Fibroblast of lung (primary cell): ENCODE measurements around the gene TNS2. TPM values are rescaled to one million over a fixed set of nuclear protein-coding genes. Genes with fewer than 3 reads are reported as not detected.

Experiments used
- DNase-seq, 2 donors: peaks; one replicate each; pipeline versions ENCODE4 v3.0.0 to v3.0.0-alpha.2; 2010; ENCODE audit warnings: low read depth in 2 of 2
- H2AFZ ChIP-seq: 2 replicates; pipeline ENCODE4 v1.5.1; 2012; ENCODE audit warnings: low read length, control low read depth, inconsistent platforms
- H3K27ac ChIP-seq: 2 replicates; pipeline ENCODE4 v1.5.1; 2011; ENCODE audit warnings: low read length, control low read depth; ENCODE audit not compliant: insufficient read depth
- H3K27me3 ChIP-seq: 2 replicates; pipeline ENCODE4 v1.5.1; 2011; ENCODE audit warnings: mild to moderate bottlenecking, low read length; ENCODE audit not compliant: control insufficient read depth, insufficient read depth
- H3K36me3 ChIP-seq: 2 replicates; pipeline ENCODE4 v1.5.1; 2011; ENCODE audit warnings: low read length; ENCODE audit not compliant: control insufficient read depth, insufficient read depth
- H3K4me1 ChIP-seq: 2 replicates; pipeline ENCODE4 v1.5.1; 2011; ENCODE audit warnings: low read length; ENCODE audit not compliant: control insufficient read depth, insufficient read depth; ENCODE audit errors: extremely low read depth
- H3K4me2 ChIP-seq: 2 replicates; pipeline ENCODE4 v1.5.1; 2011; ENCODE audit warnings: low read length, control low read depth; ENCODE audit not compliant: insufficient read depth; ENCODE audit errors: extremely low read depth
- H3K4me3 ChIP-seq, 4 experiments: fragments of 200-600 bp in 1 of 4; sonication (generic) in 1 of 4; replicated peaks in 1 of 4; 2 replicates each; pipeline ENCODE4 v1.5.1; 2011 to 2016; ENCODE audit warnings: low read length in 4 of 4, low read depth in 3 of 4, mild to moderate bottlenecking in 3 of 4, control low read depth in 2 of 4, inconsistent platforms in 1 of 4, mixed read lengths in 1 of 4; ENCODE audit not compliant: insufficient read depth in 1 of 4; ENCODE audit errors: control extremely low read depth in 1 of 4
- H3K79me2 ChIP-seq: 2 replicates; pipeline ENCODE4 v1.5.1; 2012; ENCODE audit warnings: mild to moderate bottlenecking, low read length, inconsistent platforms; ENCODE audit not compliant: control insufficient read depth, insufficient read depth
- H3K9ac ChIP-seq: 2 replicates; pipeline ENCODE4 v1.5.1; 2011; ENCODE audit warnings: mild to moderate bottlenecking, low read length, control low read depth; ENCODE audit not compliant: insufficient read depth
- H3K9me3 ChIP-seq: 2 replicates; pipeline ENCODE4 v1.5.1; 2012; ENCODE audit warnings: low read depth, low read length; ENCODE audit not compliant: control insufficient read depth, insufficient read depth
- H4K20me1 ChIP-seq: 2 replicates; pipeline ENCODE4 v1.5.1; 2011; ENCODE audit warnings: low read length; ENCODE audit not compliant: control insufficient read depth, insufficient read depth; ENCODE audit errors: extremely low read depth
- EZH2 ChIP-seq: IDR thresholded peaks from 2 replicates; pipeline ENCODE4 v1.5.1; 2012; ENCODE audit warnings: low read length, control low read depth, mild to moderate bottlenecking; ENCODE audit errors: missing control alignments
- polyA plus RNA-seq, 2 donors: library from polyadenylated mRNA; depleted of rRNA in 1 of 2; stranded (reverse) in 1 of 2; unstranded in 1 of 2; fragments of >200 nt; gene quantifications; 2 replicates each; pipeline ENCODE4 v1.2.1, GENCODE V29; 2011 to 2012; ENCODE audit warnings: missing spikeins in 1 of 2
- total RNA-seq: library from RNA; depleted of rRNA; stranded (reverse); fragments of >200 nt; gene quantifications from 2 replicates; pipeline ENCODE4 v1.2.1, GENCODE V29; 2014
- TF ChIP-seq, protein P1 (sequence below), 2 donors: IDR thresholded peaks in 1 of 2; conservative IDR thresholded peaks in 1 of 2; 1 replicate in 1 of 2; 2 replicates in 1 of 2; pipeline ENCODE4 v1.5.1; 2011 to 2012; ENCODE audit warnings: low read length in 2 of 2, control low read depth in 1 of 2, inconsistent platforms in 1 of 2, low read depth in 1 of 2, mild to moderate bottlenecking in 1 of 2

The TNS2 gene
- total and polyA plus RNA-seq, 2 donors (not counting 1 experiment from before 2014, with no cell fraction given): 35.3 to 60.6 TPM

DNA sequence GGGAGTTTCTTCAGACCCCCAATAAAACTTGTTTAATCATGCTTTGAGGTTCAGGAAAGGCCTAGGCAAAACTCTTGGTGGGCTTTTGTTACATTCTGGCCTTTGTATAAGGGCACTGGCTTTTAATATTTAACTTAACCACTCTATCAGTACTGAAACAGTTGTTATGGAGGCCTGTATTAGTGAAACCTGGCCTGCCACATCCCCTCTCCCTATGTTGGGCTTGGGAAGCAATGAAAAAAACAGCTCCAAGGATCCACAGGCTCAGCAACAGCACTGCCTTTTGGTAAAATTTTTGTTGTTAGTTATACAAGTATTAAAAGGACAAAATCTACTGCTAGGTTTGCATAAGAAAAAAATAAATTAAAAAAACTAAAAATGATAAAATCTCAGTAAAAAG, 64.1 kb downstream of the TNS2 start:
- Histone ChIP-seq H3K4me1 (no peaks in the 10 kb centered on the region), H3K9me3 (no peaks in the 10 kb centered on the region), H3K27ac (no peak overlapping the region), H3K9ac (no peak overlapping the region), H3K27me3 (no peaks in the 10 kb centered on the region), H2AFZ (no peak overlapping the region), H4K20me1 (no peaks in the 10 kb centered on the region), H3K79me2 (no peaks in the 10 kb centered on the region), H3K4me3 (no peak overlapping the region), H3K4me2 (no peak overlapping the region), H3K36me3 (no peaks in the 10 kb centered on the region)
- no peak for DNase-seq
- TF ChIP-seq, protein P1, sequence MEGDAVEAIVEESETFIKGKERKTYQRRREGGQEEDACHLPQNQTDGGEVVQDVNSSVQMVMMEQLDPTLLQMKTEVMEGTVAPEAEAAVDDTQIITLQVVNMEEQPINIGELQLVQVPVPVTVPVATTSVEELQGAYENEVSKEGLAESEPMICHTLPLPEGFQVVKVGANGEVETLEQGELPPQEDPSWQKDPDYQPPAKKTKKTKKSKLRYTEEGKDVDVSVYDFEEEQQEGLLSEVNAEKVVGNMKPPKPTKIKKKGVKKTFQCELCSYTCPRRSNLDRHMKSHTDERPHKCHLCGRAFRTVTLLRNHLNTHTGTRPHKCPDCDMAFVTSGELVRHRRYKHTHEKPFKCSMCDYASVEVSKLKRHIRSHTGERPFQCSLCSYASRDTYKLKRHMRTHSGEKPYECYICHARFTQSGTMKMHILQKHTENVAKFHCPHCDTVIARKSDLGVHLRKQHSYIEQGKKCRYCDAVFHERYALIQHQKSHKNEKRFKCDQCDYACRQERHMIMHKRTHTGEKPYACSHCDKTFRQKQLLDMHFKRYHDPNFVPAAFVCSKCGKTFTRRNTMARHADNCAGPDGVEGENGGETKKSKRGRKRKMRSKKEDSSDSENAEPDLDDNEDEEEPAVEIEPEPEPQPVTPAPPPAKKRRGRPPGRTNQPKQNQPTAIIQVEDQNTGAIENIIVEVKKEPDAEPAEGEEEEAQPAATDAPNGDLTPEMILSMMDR (conservative IDR thresholded peaks at IDR 0.05 in 1 of 2, IDR thresholded peaks at IDR 0.05 in 1 of 2; ENCODE audit: low read depth in 1 of 2, low read length in 2 of 2): no peak
- no peak for TF ChIP-seq EZH2

Other genes with a start within 250 kb of the TNS2 start
- gene KRT4, start 235.9 kb upstream of the TNS2 start, total RNA-seq: under 0.01 TPM in 2 replicates
- gene KRT4, start 235.9 kb upstream of the TNS2 start, polyA plus RNA-seq: 0.17 and 0.23 TPM in 2 replicates
- not detected in 2 replicates for gene KRT79, start 215.8 kb upstream of the TNS2 start, total RNA-seq
- not detected in 2 replicates for gene KRT79, start 215.8 kb upstream of the TNS2 start, polyA plus RNA-seq
- gene KRT78, start 201.1 kb upstream of the TNS2 start, total RNA-seq: not detected in 2 replicates
- not detected in 2 replicates for gene KRT78, start 201.1 kb upstream of the TNS2 start, polyA plus RNA-seq
- 0.66 and 1.5 TPM in 2 replicates for gene KRT8, start 145.0 kb upstream of the TNS2 start, total RNA-seq
- 2.5 and 16.3 TPM in 2 replicates for gene KRT8, start 145.0 kb upstream of the TNS2 start, polyA plus RNA-seq
- 1.2 and 3.1 TPM in 2 replicates for gene KRT18, start 100.9 kb upstream of the TNS2 start, total RNA-seq
- 11.8 and 88.0 TPM in 2 replicates for gene KRT18, start 100.9 kb upstream of the TNS2 start, polyA plus RNA-seq
- gene EIF4B, start 43.6 kb upstream of the TNS2 start, total RNA-seq: 1,180 and 1,819 TPM in 2 replicates
- gene EIF4B, start 43.6 kb upstream of the TNS2 start, polyA plus RNA-seq: 380 and 466 TPM in 2 replicates
- gene SPRYD3, start 29.3 kb downstream of the TNS2 start, total RNA-seq: 13.9 and 18.2 TPM in 2 replicates
- 23.3 and 27.7 TPM in 2 replicates for gene SPRYD3, start 29.3 kb downstream of the TNS2 start, polyA plus RNA-seq
- 592 and 973 TPM in 2 replicates for gene IGFBP6, start 47.6 kb downstream of the TNS2 start, total RNA-seq
- 229 and 274 TPM in 2 replicates for gene IGFBP6, start 47.6 kb downstream of the TNS2 start, polyA plus RNA-seq
- under 0.01 TPM in 1 of 2 replicates, not detected in the other for gene SOAT2, start 53.4 kb downstream of the TNS2 start, total RNA-seq
- gene SOAT2, start 53.4 kb downstream of the TNS2 start, polyA plus RNA-seq: 0.12 TPM in 1 of 2 replicates, not detected in the other
- gene ZNF740, start 130.7 kb downstream of the TNS2 start, total RNA-seq: 14.6 and 16.8 TPM in 2 replicates
- 7.3 and 10.6 TPM in 2 replicates for gene ZNF740, start 130.7 kb downstream of the TNS2 start, polyA plus RNA-seq
- gene CSAD, start 130.9 kb downstream of the TNS2 start, total RNA-seq: 6.4 and 10.1 TPM in 2 replicates
- 6.9 and 7.8 TPM in 2 replicates for gene CSAD, start 130.9 kb downstream of the TNS2 start, polyA plus RNA-seq
- gene ITGB7, start 157.2 kb downstream of the TNS2 start, total RNA-seq: 0.26 and 0.50 TPM in 2 replicates
- gene ITGB7, start 157.2 kb downstream of the TNS2 start, polyA plus RNA-seq: 0.15 and 0.20 TPM in 2 replicates
- gene RARG, start 182.1 kb downstream of the TNS2 start, total RNA-seq: 26.7 and 51.4 TPM in 2 replicates
- gene RARG, start 182.1 kb downstream of the TNS2 start, polyA plus RNA-seq: 26.9 and 30.4 TPM in 2 replicates
- 0.26 and 1.8 TPM in 2 replicates for gene ESPL1, start 218.2 kb downstream of the TNS2 start, total RNA-seq
- gene ESPL1, start 218.2 kb downstream of the TNS2 start, polyA plus RNA-seq: 1.4 and 5.8 TPM in 2 replicates
- gene PFDN5, start 245.5 kb downstream of the TNS2 start, total RNA-seq: 735 and 788 TPM in 2 replicates
- 977 and 1,007 TPM in 2 replicates for gene PFDN5, start 245.5 kb downstream of the TNS2 start, polyA plus RNA-seq
- gene MYG1, start 249.6 kb downstream of the TNS2 start, total RNA-seq: 52.0 and 55.7 TPM in 2 replicates
- 40.8 and 52.2 TPM in 2 replicates for gene MYG1, start 249.6 kb downstream of the TNS2 start, polyA plus RNA-seq